GM12865 (cell line): Measurements from ENCODE around the gene PXYLP1.

Experiments used
- DNase-seq: peaks from one replicate; pipeline ENCODE4 v3.0.0; 2010; ENCODE audit warnings: low read depth
- H3K4me3 ChIP-seq: 2 replicates; pipeline ENCODE4 v1.5.1; 2011; ENCODE audit warnings: mild to moderate bottlenecking, low read depth, low read length, control low read depth
- CTCF ChIP-seq: IDR thresholded peaks from 2 replicates; pipeline ENCODE4 v1.5.1; 2011; ENCODE audit warnings: low read length, control low read depth, low read depth, inconsistent platforms; ENCODE audit not compliant: insufficient read depth; ENCODE audit errors: missing control alignments

Gene PXYLP1

GRCh38 chr3:141212555-141212954 is 19.1 kb upstream of the PXYLP1 start:
- H3K4me3 ChIP-seq = no peak overlapping the region
- DNase-seq = no peak
- TF ChIP-seq CTCF = no peak

- no peak for TF ChIP-seq CTCF
- no peak for DNase-seq
- no peak overlapping the region for H3K4me3 ChIP-seq
Observed at GRCh38 chr3:141216975-141217374, 14.7 kb upstream of the PXYLP1 start.

GRCh38 chr3:141217389-141217788 is 14.2 kb upstream of the PXYLP1 start:
- no peak overlapping the region for H3K4me3 ChIP-seq
- TF ChIP-seq CTCF = no peak
- no peak for DNase-seq

- no peak overlapping the region for H3K4me3 ChIP-seq
- no peak for TF ChIP-seq CTCF
- no peak for DNase-seq
Observed at GRCh38 chr3:141218162-141218835, 13.3 kb upstream of the PXYLP1 start.

GRCh38 chr3:141218926-141219325 is 12.7 kb upstream of the PXYLP1 start:
- TF ChIP-seq CTCF = no peak
- no peak overlapping the region for H3K4me3 ChIP-seq
- no peak for DNase-seq

GRCh38 chr3:141223673-141224166 is 7.9 kb upstream of the PXYLP1 start:
- no peak for TF ChIP-seq CTCF
- no peak for DNase-seq
- no peak overlapping the region for H3K4me3 ChIP-seq

GRCh38 chr3:141225939-141226338 is 5.7 kb upstream of the PXYLP1 start:
- no peak overlapping the region for H3K4me3 ChIP-seq
- no peak for TF ChIP-seq CTCF
- no peak for DNase-seq
